Measurements from ENCODE around the gene MAPRE2. TPM values are rescaled to one million over a fixed set of nuclear protein-coding genes. Genes with fewer than 3 reads are reported as not detected.

The MAPRE2 gene
- total and polyA plus RNA-seq, 2 of the 13 experiments (the other 11 are each of a cell fraction or from before 2014, with no cell fraction given), result 34.5 to 67.9 TPM

GRCh38 chr18:35055105-35055504, 13.9 kb downstream of the MAPRE2 start:
- no peak for TF ChIP-seq FUBP1 (CRISPR knock-in tag; IDR thresholded peaks at IDR 0.05; ENCODE audit: borderline replicate concordance)
- no peak for TF ChIP-seq SNAPC2 (CRISPR knock-in tag; IDR thresholded peaks at IDR 0.05)
- TF ChIP-seq ZBTB7B (CRISPR knock-in tag; IDR thresholded peaks at IDR 0.05), result no peak
- TF ChIP-seq ZBTB38 (CRISPR knock-in tag; IDR thresholded peaks at IDR 0.05), result no peak
- TF ChIP-seq HMGA1 (CRISPR knock-in tag; conservative IDR thresholded peaks at IDR 0.05), result no peak
- TF ChIP-seq ZBTB3 (CRISPR knock-in tag; IDR thresholded peaks at IDR 0.05; ENCODE audit: borderline replicate concordance, low read depth), result no peak
- TF ChIP-seq DDIT3 (CRISPR knock-in tag; IDR thresholded peaks at IDR 0.05), result no peak
- TF ChIP-seq SIX4 (CRISPR knock-in tag; IDR thresholded peaks at IDR 0.05), result no peak
- no peak for TF ChIP-seq GABPA (IDR thresholded peaks at IDR 0.05; ENCODE audit: low read depth, low read length)
- TF ChIP-seq GABPA (CRISPR knock-in tag; IDR thresholded peaks at IDR 0.05; ENCODE audit: low read depth), result no peak
- no peak for TF ChIP-seq RERE (CRISPR knock-in tag; IDR thresholded peaks at IDR 0.05; ENCODE audit: low read depth)
- no peak for TF ChIP-seq E2F1 (CRISPR knock-in tag; IDR thresholded peaks at IDR 0.05)
- TF ChIP-seq ZNF83 (CRISPR knock-in tag; IDR thresholded peaks at IDR 0.05; ENCODE audit: borderline replicate concordance), result no peak
- no peak for TF ChIP-seq TSC22D2 (CRISPR knock-in tag; IDR thresholded peaks at IDR 0.05; ENCODE audit: borderline replicate concordance)
- TF ChIP-seq MTA1 (CRISPR knock-in tag; IDR thresholded peaks at IDR 0.05; ENCODE audit: borderline replicate concordance), result no peak
- no peak overlapping the region for H2AFZ ChIP-seq (ENCODE audit: low read length)
- no peak overlapping the region for H3K9ac ChIP-seq (ENCODE audit: insufficient read depth, low read depth, low read length)
- peaks cover 34% of the 10 kb centered on the region for H3K4me1 ChIP-seq (ENCODE audit: insufficient read depth, low read length)
- DNase-seq (ENCODE audit: low spot score) (no peak), ATAC-seq (no peak), FAIRE-seq (no peak)
- H3K79me2 ChIP-seq (ENCODE audit: insufficient read depth, low read length), result peaks cover 66% of the 10 kb centered on the region
- H3K4me3 ChIP-seq (replicated peaks in 1 of 3; ENCODE audit: insufficient read depth in 1 of 3, low read depth in 2 of 3, low read length in 3 of 3), result no peak overlapping the region
- H3K27me3 ChIP-seq (ENCODE audit: control insufficient read depth in 1 of 2, insufficient read depth in 2 of 2, low read length in 2 of 2), result no peaks in the 10 kb centered on the region
- BruUV-seq (replicated peaks), result no TSS peak
- WGBS (ENCODE audit: low lambda C conversion rate), result 98% methylated on average over 7 of the region's 7 CpGs
- H3K4me2 ChIP-seq (ENCODE audit: low read depth, low read length), result no peak overlapping the region
- no peaks in the 10 kb centered on the region for H3K9me3 ChIP-seq (ENCODE audit: low read length)
- in situ Hi-C loops (cut with HindIII; ENCODE audit: extremely low pct_ligation_motif_present, low pct_unique_long_range_greater_than_20kb) (no loop called here), intact Hi-C loops (cut with micrococcal nuclease; ENCODE audit: unreplicated experiment) (no loop called here)
- H3K36me3 ChIP-seq (replicated peaks in 1 of 2; ENCODE audit: control insufficient read depth in 1 of 2, insufficient read depth in 2 of 2, low read length in 2 of 2), result peaks cover 0 to 1% of the 10 kb centered on the region in 2 experiments; a peak in 1 of 5 replicates
- CTCF ChIA-PET (ENCODE audit: low intra/inter-chr PET ratio, low total read pairs), result no interaction called here
- POLR2A ChIA-PET, result no interaction called here
- H3K27ac ChIP-seq (ENCODE audit: extremely low read length, insufficient read depth, low read length), result no peak overlapping the region
- no peaks in the 10 kb centered on the region for H4K20me1 ChIP-seq (ENCODE audit: insufficient read depth, low read length)

All from HepG2 (cell line).